Thyroid gland (tissue), 4 donors: Measurements from ENCODE around the gene LOXL1. TPM values are rescaled to one million over a fixed set of nuclear protein-coding genes. Genes with fewer than 3 reads are reported as not detected.

Experiments used
- DNase-seq, 2 donors: peaks; one replicate each; pipeline ENCODE4 v3.0.0-alpha.2; 2019
- H3K27ac ChIP-seq, 3 donors: fragments of 200-600 bp; sonication (generic); 1 replicate in 2 of 3; 2 replicates in 1 of 3; pipeline ENCODE4 v1.5.1; 2016 to 2019; ENCODE audit warnings: mild to moderate bottlenecking in 1 of 3, moderate library complexity in 1 of 3
- H3K27me3 ChIP-seq: fragments of 200-600 bp; sonication (generic); one replicate; pipeline ENCODE4 v1.5.1; 2019
- H3K36me3 ChIP-seq, 2 donors: fragments of 200-600 bp; sonication (generic); one replicate each; pipeline ENCODE4 v1.5.1; 2016 to 2019
- H3K4me1 ChIP-seq, 2 donors: fragments of 200-600 bp; sonication (generic); one replicate each; pipeline ENCODE4 v1.5.1; 2017 to 2019
- H3K4me3 ChIP-seq, 3 donors: fragments of 200-600 bp; sonication (generic); replicated peaks in 1 of 3; 1 replicate in 2 of 3; 2 replicates in 1 of 3; pipeline ENCODE4 v1.5.1; 2016; ENCODE audit warnings: mild to moderate bottlenecking in 1 of 3
- H3K9me3 ChIP-seq: fragments of 200-600 bp; sonication (generic); one replicate; pipeline ENCODE4 v1.5.1; 2017
- CTCF ChIP-seq, 6 experiments: fragments of 200-600 bp in 3 of 6; fragments of 450-650 bp in 3 of 6; sonication (generic) in 3 of 6; IDR thresholded peaks; one replicate each; pipeline ENCODE4 v1.5.1; 2016 to 2019; ENCODE audit warnings: antibody characterized with exemption in 6 of 6, mild to moderate bottlenecking in 2 of 6, inconsistent platforms in 1 of 6, moderate library complexity in 1 of 6
- POLR2A ChIP-seq, 2 donors: fragments of 450-650 bp; IDR thresholded peaks; one replicate each; pipeline ENCODE4 v1.6.1; 2017; ENCODE audit warnings: antibody characterized with exemption in 2 of 2, mild to moderate bottlenecking in 2 of 2, moderate library complexity in 1 of 2
- WGBS, 2 donors: methylation state at CpG; one replicate each; pipeline ENCODE4 v1.1.5; 2017; 5-methylcytosine and 5-hydroxymethylcytosine counted together
- intact Hi-C: fragments of 100-400 bp; cut with DNase I; formaldehyde crosslinking; loops from one replicate; pipeline ENCODE4 v1.15.1; 2023
- total RNA-seq, 4 donors: library from RNA; depleted of rRNA; stranded (reverse); fragments of >200 nt; gene quantifications; one replicate each; pipeline ENCODE4 v1.2.3, GENCODE V29; 2016

LOXL1 gene
- total RNA-seq, 4 donors from 2014 or later, result 9.9 to 15.2 (median 12.0) TPM

GRCh38 chr15:73922186-73923151 lies 3.8 kb upstream of the LOXL1 start:
- H3K36me3 ChIP-seq, result no peaks in the 10 kb centered on the region
- H3K4me3 ChIP-seq, result no peak overlapping the region
- peaks cover 14 to 36% of the 10 kb centered on the region in 2 donors for H3K4me1 ChIP-seq
- TF ChIP-seq CTCF (IDR thresholded peaks at IDR 0.05) (no peak), POLR2A (IDR thresholded peaks at IDR 0.05) (no peak)
- H3K27ac ChIP-seq, result peak overlapping the region in 1 of 3 donors; percentile 40
- H3K27me3 ChIP-seq, result no peaks in the 10 kb centered on the region
- peak; percentile 43 to 46 for DNase-seq
- H3K9me3 ChIP-seq, result no peaks in the 10 kb centered on the region
- intact Hi-C loops, result no loop called here
- 28 to 34% methylated on average over 13 to 17 of the region's 19 CpGs for WGBS, 2 donors

GRCh38 chr15:73923156-73923487 lies 3.1 kb upstream of the LOXL1 start:
- Histone ChIP-seq H3K9me3 (no peaks in the 10 kb centered on the region), H3K27me3 (no peaks in the 10 kb centered on the region), H3K4me3 (no peak overlapping the region), H3K4me1 (peaks cover 17 to 39% of the 10 kb centered on the region in 2 donors), H3K27ac (no peak overlapping the region), H3K36me3 (no peaks in the 10 kb centered on the region)
- no peak for DNase-seq
- no peak for TF ChIP-seq POLR2A (IDR thresholded peaks at IDR 0.05)
- TF ChIP-seq CTCF (IDR thresholded peaks at IDR 0.05), result no peak
- intact Hi-C loops, result no loop called here
- 48 to 54% methylated on average over 6 to 7 of the region's 7 CpGs for WGBS, 2 donors

- 60 to 71% methylated on average over 5 to 6 of the region's 6 CpGs for whole genome bisulfite sequencing, 2 donors
- intact Hi-C loops, result no loop called here
These were observed 2.6 kb upstream of the LOXL1 start for GRCh38 chr15:73923488-73924164.

GRCh38 chr15:73924171-73924921 lies 1.9 kb upstream of the LOXL1 start:
- H3K36me3 ChIP-seq, result no peaks in the 10 kb centered on the region
- DNase-seq, result peak; percentile 27 to 49
- H3K27me3 ChIP-seq, result no peaks in the 10 kb centered on the region
- TF ChIP-seq POLR2A (IDR thresholded peaks at IDR 0.05), result no peak
- no peak for TF ChIP-seq CTCF (IDR thresholded peaks at IDR 0.05)
- no peaks in the 10 kb centered on the region for H3K9me3 ChIP-seq
- intact Hi-C loops, result no loop called here
- H3K4me1 ChIP-seq, result peaks cover 19 to 42% of the 10 kb centered on the region in 2 donors
- WGBS, 2 donors, result 19 to 23% methylated on average over 8 to 11 of the region's 12 CpGs
- peak overlapping the region in 2 of 3 donors; percentile 45 to 61 for H3K27ac ChIP-seq
- no peak overlapping the region for H3K4me3 ChIP-seq

More at GRCh38 chr15:73923488-73924164, 2.6 kb upstream of the LOXL1 start:
- no peaks in the 10 kb centered on the region for H3K27me3 ChIP-seq
- H3K36me3 ChIP-seq, result no peaks in the 10 kb centered on the region
- no peak for TF ChIP-seq POLR2A (IDR thresholded peaks at IDR 0.05)
- no peak for TF ChIP-seq CTCF (IDR thresholded peaks at IDR 0.05)
- no peak overlapping the region for H3K4me3 ChIP-seq
- DNase-seq, result no peak
- H3K27ac ChIP-seq, result peak overlapping the region in 2 of 3 donors; percentile 45 to 61
- H3K4me1 ChIP-seq, result peaks cover 19 to 42% of the 10 kb centered on the region in 2 donors
- no peaks in the 10 kb centered on the region for H3K9me3 ChIP-seq
